Measurements from ENCODE around the gene RGS14.

GRCh38 chr5:177367323-177367848 is 9.7 kb downstream of the RGS14 start:
- TF ChIP-seq CTCF (conservative IDR thresholded peaks at IDR 0.05) (no peak), EZH2 (IDR thresholded peaks at IDR 0.05; ENCODE audit: low read depth) (no peak)

Data from PC-9 (cell line).